Limb (tissue), 2 donors: Measurements from ENCODE around the gene APBA1.

ENCODE experiments used
- DNase-seq, 2 donors: peaks; one replicate each; pipeline ENCODE4 v3.0.0-alpha.2; 2016; ENCODE audit errors: extremely low spot score in 2 of 2

APBA1 gene

DNA sequence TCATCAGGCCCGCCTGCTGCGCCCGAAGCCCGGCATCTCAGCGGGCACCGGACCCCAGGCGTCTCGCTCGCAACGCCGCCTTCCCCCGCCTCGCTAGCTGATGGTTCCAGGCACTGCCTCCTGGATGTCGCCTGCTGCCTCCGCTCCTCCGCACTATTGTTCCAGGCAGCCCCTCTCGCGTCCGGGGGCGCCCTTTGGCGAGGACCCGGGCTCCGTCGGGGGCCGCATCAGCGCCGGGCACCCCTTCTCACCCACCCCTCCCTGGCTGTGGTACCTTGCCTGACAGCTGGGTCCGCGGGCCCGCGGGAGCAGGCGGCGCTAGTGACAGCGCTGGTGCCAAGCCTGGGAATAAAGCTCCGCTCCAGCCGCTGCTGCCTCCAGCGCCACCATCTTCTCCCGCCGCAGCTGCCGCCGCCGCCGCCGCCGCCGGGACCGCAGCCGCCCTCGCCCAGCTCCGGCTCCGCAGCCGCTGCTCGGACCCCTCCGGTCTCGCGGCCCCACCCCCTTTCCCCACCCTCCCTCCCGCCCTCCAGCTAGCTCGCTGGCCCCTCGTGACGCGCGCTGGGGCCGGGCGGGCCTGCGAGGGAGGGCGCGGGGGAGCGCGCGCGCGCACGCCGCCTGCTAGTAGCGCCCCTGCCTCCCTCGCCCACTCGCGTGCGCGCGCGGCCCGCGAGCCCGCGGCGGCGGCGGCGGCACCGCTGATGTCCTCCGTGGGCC lies at the start of gene APBA1:
Gene APBA1 (minus strand): TSS at position 493 of the 717 bp plus-strand sequence.
- DNase-seq, result peak; percentile 76 to 89

DNA sequence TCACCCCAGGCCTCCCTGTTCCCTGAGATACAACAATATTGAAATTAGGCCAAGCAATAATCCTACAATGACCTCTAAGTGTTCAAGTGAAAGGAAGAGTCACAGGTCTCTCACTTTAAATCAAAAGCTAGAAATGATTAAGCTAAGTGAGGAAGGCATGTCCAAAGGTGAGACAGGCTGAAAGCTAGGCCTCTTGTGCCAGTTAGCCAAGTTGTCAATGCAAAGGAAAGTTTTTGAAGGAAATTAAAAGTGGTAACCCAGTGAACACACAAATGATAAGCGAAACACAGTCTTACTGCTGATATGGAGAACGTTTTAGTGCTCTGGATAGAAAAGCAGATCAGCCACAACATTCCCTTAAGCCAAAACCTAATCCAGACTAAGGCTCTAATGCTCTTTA lies 47.8 kb upstream of the APBA1 start:
- no peak for DNase-seq

DNA sequence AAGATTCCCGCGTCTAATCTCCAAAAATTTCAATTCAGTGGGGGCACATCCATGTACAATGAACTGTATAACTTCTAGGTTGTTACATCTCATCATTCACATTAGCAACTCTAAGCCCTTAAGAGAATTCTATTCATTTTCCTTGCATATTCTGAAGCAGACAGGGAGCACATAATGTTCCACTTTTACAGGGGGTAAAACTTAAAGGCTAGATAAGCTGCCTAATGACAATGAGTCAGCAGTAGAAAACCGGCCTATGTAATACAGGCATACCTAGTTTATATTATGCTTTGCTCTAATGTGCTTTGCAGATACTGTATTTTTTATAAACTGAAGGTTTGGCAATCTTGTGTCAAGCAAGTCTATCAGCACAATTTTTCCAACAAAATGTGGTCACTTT lies 47.2 kb upstream of the APBA1 start:
- DNase-seq, result no peak

DNA sequence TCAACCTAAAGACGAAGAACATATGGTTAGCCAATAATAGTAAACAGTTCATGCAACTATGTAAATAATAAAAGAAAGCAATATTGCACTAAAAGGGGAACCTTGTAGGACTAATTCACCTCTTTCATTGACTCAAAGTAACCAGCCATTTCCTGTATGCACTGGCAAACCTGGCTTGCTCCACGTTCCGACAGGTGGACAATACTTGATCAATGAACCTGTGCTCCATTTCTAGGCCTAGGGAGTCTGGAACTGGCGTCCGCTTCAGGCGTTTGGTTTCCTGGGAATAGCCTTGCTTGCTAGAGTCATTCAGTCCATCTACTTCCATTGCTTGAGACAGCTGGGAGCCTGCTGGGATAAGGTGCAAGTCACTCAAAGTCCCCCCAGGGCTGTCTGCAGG lies 46.0 kb upstream of the APBA1 start:
- no peak for DNase-seq

DNA sequence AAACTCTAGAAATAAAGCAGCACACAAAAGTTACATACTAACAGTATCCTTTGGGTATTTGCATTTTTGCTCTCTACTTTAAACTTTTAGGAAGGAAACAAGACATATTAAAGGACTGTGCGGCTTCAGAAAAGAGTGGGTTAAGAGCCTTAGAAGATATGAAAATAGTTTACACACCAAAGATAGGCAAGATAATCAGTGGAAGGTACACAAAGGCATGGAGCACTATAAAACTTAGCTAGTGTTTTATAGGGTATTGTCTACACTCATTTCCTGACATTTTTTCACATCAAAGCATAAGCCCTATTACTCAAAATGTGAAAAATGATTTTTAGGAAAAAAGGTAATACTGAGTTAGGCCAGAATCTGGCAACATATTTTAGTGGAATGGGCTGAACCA lies 43.7 kb upstream of the APBA1 start:
- DNase-seq, result no peak

DNA sequence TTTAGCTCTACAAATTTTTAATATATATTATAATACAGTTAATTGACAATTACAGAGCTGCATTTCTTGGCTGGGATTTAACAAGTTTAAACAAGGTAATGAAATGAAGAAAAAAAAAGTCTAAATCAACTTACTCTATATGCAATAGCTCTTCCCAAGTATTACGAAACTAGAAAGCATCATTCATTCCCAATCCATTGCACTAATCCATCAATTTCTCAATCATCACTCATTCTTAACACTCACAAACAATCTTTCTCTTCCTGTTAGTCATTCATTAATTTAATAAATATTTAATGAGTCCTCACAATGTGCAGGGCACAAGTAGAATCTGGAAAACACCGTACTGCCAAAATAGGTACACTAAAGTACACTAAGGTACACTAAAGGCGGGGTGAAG lies 42.9 kb upstream of the APBA1 start:
- DNase-seq, result no peak

DNA sequence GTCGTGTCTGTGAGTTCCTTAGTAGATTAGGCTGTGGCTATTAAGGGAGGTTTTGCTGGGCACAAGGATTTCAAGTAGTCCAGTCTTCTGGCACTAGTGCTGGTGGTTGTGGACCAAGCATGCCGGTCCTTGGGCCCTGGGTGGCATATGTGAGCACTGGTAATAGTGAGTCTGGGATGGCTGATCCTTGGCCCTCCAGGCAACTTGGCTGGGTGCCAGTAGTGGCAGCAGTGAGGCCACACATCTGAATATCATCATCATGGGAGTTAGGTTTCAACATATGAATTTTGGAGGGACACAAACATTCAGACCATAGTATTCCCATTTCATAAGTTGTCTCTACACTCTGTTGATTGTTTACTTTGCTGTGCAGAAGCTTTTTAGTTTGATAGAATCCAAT lies 25.3 kb upstream of the APBA1 start:
- DNase-seq, result no peak

DNA sequence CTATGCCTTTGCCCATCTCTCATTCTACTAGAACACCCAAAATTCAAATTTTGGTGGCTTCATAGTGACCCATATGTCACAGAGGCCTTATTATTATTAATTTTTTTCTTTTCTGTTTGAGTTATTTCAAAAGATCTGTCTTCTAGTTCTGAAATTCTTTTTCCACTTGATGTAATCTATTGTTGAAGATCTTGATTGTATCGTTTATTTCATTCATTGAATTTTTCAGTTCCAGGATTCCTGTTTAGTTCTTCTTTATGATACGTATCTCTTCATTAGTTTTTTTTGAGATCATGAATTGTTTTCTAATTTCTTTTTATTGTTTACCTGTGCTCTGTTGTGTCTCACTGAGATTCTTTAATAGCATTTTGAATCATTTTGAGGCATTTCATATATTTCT lies 24.6 kb upstream of the APBA1 start:
- no peak for DNase-seq

DNA sequence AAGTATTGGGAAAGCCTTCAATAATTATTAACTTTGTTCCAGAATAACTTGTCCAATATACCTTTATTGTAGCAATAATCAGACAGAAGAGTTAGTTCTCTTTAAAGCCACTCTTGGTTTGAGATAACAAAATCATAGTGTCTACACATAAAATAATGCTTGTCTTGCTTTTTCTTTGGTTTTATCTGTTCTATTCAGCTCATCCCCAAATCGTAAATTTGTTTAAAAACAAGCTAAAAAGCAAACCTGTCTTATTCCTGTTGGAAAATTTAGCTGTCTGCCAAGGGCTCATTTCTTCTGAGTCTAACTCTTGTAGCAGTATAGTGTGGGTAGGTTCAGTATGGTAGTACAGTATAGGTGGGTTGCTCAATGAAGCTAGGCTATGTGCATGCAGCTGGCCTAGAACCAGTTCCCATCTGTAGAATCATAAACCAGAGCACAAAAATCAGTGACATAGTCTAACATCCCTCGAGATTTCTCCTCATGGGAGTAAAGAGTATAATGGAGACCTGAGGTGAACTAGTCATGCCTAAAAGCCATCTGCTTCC lies 17.9 kb upstream of the APBA1 start:
- no peak for DNase-seq

DNA sequence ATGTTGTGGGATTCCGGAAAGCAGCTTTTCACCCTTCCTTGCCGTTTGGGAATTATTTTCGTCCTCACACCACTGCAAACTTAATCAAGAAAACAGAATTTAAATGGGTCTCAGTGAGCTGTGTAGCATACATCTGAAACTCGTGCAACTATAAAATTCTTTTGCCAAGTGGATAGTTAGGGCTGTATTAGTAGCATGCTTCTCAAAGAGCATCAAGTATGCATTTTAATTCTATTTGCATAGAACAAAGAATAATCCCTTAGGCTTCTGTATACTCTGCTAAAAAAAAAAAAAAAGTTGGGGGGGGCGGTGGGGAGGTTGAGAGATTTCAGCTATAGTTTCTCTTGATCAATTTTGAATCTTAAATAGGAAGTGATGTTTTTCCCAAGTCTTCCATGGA lies 11.8 kb upstream of the APBA1 start:
- DNase-seq, result no peak

DNA sequence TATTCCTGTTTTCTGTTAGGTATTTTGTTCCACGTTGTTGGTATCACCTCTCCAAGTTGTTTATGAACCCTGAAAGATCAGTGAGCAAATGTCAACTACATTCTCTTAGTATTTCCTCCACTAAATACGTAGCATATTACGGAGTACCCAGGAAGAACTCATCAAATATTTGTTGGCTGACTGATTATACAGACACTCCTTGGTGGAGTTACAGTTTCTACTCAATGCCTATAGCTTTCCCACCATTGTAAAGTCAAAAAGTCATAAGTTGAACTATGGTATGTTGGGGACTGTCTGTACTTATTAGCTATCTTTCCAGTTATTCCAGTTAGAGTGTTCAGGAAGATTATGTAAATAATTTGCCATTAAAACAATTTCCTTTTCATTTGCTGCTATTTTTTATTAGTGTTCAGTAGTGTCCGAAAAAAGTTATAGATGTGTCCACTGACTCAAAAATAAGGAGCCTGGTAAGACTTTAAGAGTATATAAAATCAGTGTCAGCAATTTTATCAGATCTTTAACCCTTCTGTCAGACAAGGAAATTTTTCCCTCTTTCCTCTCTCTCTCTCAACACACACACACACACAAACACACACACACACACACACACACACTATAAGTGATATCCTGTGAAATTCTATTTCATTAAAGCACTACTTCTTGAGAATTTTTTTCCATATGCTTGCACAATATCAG lies 6.8 kb upstream of the APBA1 start:
- DNase-seq, result no peak

DNA sequence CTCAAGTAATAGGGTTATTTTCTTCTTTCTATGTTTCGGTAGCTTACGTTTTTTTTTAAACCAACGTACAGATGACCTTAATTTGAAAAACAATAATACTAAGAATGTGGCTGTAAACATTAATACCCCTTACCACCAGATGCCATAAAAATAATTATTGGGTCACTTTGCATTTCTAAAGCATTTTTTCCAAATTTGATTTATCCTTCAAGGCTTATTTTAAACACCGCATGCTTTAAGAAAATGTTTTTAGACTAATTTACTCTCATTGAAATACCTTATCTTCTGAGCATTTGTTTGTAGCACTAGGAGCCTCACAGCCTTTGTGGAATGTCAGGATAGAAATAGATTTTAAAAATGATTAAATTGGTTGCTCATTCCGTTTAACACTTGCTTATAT lies 5.8 kb upstream of the APBA1 start:
- DNase-seq, result no peak

DNA sequence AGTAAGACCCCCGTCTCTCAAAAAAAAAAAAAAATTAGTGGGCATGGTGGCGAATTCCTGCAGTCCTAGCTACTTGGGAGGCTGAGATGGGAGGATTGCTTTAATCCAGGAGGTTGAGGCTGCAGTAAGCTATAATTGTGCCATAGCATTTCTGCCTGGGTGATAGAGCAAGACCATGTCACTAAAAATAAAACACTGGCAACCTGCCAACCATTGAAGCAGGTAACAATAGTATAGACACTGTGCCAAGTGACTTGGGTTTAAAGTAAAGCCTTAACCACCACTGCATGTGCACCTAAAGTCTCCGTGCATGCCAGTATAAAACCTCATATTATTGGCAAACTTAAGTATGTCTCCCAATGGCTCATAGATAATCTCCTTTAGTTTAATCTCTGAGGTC lies 3.4 kb upstream of the APBA1 start:
- no peak for DNase-seq

DNA sequence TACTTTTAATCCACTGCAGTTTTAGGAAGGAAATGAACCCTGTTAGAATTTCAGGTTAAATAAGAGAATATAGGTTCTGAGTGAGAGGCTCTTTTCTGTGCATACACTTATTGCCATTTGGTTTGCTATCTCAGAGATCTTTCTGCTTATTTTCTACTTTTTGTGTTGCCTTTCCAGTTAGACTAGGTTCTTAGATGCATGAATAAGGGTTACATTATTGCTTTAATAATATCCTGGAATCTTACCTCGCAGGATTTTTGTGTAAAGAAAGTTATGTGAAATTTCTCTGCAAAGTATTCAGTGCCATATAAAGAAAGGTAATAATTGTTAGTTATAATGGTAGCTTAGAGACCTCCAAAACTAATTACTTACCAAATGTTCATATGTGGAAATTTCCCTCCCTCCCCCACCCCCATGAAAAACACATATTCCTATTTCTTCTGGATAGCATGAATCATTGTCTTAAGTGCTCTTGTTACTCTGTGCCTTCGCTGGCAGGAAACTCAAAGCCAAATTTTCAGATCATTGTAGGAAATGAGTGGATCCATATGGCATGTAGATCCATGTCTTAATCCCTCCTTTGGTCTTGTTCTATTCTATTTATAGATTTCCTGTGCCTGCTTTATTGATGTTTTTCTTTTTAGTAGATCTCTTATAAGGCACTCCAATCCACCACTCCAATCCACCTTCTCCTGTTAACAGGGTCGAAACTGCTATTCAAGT lies 2.7 kb upstream of the APBA1 start:
- peak in 1 of 2 donors; percentile 44 for DNase-seq

DNA sequence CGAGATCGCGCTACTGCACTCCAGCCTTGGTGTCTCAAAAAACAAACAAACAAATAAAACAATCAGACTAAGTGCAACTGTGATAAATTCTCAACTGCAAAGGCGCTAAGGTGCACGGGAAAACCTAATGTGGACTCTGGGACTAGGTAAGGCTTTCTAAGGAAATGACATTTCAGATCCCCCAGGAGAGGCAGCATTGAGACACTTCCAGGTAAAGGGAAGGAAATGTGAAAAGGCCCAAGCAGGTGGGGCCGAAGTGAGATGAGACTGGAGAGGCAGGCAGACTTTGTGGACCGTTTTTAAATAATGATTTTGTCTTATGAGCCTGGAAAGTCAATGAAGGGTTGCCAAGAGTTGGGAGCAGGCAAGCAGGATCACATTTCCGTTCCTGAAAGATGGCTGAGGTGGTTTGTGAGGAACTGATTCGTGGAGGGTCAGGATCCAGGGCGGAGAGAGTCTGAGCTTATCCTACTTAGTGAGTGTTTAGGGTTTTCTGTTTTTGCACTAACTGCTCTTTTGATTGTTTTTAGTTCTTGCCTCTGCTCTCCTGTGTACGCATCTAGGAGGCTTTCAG lies 2.0 kb upstream of the APBA1 start:
- DNase-seq, result peak; percentile 30

DNA sequence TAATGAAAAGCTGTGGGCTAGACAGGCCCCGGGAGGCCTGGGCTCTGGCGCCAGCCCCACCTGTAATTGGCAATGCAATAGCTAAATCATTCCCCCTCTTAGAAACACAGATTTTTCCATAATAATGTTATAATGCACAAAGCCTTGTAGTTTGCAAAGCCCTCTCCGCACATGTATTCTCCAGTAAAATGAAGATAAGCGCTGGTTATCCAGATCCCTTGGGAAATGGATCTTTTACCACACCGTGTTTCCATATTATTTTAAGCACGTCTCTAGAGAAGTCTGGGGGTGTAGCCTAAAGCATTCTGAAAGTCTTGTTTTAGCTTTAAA lies 1.1 kb upstream of the APBA1 start:
- no peak for DNase-seq

DNA sequence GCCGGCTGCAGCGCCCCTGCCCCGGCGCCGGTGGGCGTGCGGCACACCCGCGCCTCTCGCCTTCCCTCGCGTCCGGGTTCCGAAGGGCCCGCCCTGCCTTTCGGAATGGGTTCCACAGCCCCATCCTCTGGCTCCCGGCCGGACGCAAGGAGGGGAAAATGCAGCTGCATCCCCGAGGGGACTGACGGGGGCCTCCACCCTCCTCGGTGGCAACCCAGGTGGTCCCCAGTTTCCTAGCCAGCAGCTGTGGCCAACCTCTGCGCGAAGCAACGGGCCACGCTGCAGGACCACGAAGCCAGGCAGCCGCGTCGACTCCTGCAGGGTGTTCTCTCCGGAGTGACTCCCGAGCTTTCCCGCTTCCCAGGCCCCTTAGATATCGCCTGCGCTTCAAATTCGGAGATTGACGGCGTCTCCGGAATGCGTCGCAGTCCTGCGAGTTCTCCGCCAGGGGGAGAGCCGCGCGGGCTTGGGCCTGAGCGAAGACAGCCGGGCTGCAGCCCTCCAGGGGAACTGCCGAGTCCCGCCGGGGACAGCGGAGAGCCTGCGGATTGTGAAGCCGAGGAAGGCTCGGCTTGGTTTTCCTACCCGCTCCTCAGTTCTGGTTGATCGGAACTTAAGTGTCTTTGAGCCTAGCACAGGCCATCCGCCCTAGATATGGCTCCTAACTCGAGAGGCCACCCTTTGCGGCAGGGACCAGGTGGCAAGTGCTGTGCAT lies 582 bp upstream of the APBA1 start:
- DNase-seq, result peak; percentile 88 to 90

DNA sequence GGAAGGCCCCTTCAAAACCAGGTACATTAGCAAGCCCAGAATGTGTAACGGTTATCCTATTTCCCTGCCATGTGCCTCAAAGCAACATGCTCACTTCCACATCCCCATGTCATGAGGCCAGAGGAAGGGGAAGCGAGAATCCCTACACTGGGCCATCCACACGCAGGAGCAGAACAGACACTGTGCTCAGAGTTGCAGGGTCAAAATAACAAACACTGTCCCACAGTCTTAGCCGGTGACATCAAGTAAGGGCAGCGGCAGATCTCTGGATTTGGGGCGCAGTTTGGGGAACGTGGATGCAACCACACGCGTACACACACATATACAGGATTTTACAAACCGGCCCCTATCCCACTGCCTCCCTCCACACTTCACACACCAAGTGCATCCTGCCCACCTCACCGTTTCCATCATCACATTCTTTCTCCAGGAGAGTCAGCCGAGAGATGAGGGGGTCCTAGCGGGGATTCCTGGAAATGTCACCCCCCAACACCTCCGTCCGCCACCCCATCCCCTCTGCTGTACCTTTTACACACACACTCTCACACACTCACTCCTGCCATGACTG lies 776 bp downstream of the APBA1 start:
- DNase-seq, result peak in 1 of 2 donors; percentile 41

DNA sequence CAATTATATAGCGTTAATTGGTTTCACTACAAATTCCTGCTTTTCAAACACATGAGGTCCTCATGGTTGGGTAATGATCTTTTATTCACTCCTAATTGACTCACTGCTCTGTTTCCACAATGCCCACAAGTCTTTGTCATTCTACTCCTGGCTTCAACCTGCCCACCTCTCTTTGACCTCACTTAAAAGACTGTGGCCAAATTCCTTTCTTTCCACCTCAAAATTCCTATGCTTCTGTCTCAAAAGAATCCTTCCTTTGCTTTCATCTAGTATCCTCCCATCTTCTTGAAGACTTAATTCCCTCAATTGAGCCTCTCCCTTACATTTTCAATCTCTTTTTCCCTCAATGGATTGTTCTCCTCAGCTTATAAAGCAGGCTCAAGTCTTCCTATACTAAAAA lies 4.9 kb downstream of the APBA1 start:
- DNase-seq, result no peak

DNA sequence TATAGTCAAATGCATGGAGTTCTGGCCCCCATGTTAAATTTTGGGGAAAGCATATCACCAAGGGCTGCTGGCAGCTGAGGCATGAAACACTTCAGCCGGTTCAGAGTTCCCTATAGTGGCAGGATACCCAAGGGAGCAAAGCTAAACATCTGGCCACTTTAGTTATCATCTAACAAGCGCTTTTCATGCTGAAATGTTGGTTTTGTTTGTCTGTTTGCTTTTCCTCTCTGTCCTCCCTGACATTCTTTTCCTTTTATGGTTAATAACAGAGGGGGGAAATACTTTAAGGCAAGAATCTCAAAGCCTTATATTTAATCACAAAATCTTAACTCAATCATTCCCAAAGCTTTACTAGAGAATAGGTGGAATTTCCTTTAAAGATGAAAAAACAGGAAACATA lies 11.9 kb downstream of the APBA1 start:
- no peak for DNase-seq

DNA sequence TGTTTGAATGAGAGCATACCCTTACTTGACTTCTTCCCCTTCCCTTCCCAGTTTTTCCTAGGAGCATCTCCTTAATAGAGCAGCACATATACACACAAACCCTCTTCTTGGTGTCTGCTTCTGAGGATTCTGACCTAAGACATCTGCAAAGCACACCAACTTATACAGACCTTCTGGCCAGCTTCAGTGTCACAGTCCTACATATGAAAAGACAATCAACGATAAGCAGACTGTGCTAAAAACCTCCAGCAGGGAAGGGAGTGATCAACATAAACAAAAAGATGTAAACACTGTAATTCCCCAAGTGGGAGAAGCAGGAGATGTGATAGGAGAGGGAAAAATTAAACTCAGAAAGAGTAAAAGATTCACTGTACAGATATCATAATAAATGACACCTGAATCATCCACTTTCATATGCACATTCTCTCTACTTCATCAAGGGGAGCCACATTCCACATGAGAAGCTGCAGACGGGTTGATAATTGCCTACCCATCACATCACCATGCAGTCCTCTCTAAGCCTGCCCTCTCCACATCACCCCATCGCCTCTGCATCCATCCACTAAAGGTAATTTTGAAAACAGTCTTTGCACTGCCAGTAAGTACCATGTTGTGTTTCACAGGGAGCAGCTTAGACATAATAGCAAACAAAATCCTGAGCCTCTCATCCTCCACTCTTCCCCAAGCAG lies 13.0 kb downstream of the APBA1 start:
- DNase-seq, result no peak
